ENCODE results near the gene SHH.

Gene SHH

DNA sequence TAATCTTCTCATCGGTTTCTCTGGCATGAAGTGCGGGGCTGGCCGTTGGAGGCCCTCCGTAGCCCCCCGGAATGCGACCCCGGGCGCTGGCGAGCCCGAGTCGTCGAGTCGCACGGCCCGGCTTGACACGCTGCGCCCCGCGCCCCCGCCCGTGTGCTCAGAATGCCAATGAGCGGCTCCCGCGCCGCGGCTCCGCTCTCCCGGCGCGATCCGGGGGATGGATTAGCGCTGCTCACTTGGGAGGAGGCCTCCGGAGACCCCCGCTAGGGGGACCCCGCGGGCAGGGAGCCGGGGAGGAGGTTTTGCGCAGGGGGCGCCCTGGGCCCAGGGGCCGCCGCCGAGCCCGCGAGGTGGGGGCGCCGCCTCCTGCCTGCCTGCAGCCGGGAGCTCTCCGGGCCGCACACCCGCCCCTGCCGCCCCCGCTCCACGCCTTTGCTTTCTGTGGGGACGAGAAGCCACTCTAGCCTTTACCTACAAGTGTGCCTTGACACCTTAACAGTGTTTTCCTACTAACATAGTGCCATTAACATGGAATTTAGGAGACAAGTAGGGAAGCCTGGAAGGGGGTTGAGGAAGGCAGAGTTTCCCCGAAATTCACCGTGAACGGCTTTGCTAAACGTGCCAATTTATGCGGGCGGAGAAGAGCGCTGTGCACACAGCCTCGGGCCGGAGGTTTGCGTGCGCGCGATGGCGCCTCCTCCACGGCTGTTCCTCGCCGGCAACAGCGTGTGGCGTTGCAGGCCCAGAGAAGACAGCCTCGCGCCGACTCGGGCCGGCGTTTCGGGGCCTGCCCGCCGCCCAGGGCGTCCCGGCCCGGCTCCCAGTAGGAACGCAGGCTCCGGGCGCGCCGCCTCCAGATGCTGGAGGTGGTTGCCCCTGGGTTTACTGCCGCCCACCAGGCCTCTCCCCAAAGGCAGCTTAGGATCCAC, 7.1 kb downstream of the SHH start (continued):
- TF ChIP-seq, protein P1, sequence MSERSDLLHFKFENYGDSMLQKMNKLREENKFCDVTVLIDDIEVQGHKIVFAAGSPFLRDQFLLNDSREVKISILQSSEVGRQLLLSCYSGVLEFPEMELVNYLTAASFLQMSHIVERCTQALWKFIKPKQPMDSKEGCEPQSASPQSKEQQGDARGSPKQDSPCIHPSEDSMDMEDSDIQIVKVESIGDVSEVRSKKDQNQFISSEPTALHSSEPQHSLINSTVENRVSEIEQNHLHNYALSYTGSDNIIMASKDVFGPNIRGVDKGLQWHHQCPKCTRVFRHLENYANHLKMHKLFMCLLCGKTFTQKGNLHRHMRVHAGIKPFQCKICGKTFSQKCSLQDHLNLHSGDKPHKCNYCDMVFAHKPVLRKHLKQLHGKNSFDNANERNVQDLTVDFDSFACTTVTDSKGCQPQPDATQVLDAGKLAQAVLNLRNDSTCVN (tag by site-specific recombination; optimal IDR thresholded peaks at IDR 0.05): peak; percentile 63
- TF ChIP-seq FEZF1 (tag by site-specific recombination; IDR thresholded peaks at IDR 0.05) (peak; percentile 48), ZBTB17 (tag by site-specific recombination; IDR thresholded peaks at IDR 0.05) (peak; percentile 48; the same call in 1 of the 2 replicates), ZNF600 (tag by site-specific recombination; IDR thresholded peaks at IDR 0.05) (no peak)

DNA sequence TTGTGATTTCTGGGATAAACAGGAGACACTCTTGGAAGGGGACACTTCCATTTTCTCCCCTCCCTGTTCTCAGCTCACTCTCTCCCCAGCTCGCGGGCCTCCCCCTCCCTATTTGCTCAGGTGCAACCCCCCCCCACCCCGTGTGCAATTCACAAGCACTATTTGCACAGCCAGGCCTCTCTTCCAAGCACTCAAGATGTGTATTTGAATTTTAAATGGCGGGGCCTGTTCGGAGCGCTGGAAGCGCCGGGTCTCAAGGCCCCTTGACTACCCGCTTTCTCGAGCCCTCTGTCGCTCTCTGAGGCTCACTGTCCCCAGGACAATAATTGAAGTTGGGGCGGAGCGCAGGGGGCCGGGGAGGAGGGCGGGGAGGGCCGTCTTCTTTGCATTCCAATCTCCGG, 7.8 kb downstream of the SHH start:
- TF ChIP-seq ZNF610 (tag by site-specific recombination; IDR thresholded peaks at IDR 0.05; ENCODE audit: borderline replicate concordance) (no peak), ZNF335 (tag by site-specific recombination; conservative IDR thresholded peaks at IDR 0.05) (peak; percentile 5; the same call in 1 of the 2 replicates)

DNA sequence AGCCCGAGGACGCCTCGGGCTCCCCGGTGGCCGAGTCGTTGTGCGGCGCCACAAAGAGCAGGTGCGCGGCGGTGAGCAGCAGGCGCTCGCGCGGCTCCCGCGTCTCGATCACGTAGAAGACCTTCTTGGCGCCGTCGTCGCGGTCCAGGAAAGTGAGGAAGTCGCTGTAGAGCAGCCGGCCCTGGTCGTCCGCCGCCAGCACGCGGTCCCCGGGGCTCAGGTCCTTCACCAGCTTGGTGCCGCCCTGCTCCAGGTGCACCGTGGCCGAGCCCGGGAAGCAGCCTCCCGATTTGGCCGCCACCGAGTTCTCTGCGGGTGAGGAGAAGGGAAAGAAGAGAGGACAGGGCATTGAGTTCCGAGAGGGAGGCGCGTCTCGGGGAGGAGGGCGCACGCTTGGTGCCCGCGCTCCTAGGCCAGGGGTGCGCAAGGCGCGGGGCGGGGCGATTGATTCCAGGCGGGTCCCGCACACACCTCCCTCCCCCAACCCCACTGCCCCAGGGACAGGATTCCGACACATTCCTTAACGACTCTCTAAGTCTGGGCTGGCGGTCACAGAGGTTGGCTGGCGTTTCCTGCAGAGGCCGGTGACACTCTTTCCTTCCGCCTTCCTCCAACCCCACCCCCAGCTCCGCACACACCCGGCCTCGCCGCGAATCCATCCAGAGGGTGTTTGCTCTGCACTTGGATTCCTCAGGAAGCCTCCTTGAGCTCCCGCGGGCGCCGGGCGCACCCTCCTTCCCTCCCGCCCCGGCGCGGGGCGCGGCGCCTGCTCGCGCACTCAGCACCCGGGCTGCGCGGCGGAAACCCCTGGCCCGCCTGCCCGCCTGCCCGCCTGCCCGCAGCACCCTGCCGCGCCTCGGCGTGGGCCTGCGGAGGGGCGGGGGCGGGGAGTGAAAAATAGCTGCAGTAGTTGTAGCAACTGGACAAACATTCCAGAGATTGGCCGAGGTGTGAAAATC, 8.6 kb downstream of the SHH start:
- H3K4me3 ChIP-seq (ENCODE audit: low read depth, low read length): peak overlapping the region; percentile 35
- no peaks in the 10 kb centered on the region for H3K36me3 ChIP-seq (ENCODE audit: control insufficient read depth in 2 of 2, insufficient read depth in 1 of 2, low read length in 2 of 2)
- ChIA-PET CTCF (interaction anchor here (0.6 to 0.8 kb wide), 2 partner anchors 348 to 945 kb away, joined by 3 read pairs; no protein-coding TSS in a partner anchor), POLR2A (no interaction called here)
- H3K9me3 ChIP-seq (ENCODE audit: control insufficient read depth, insufficient read depth, low read depth, low read length): no peaks in the 10 kb centered on the region
- H3K4me1 ChIP-seq (ENCODE audit: control insufficient read depth, insufficient read depth, low read length): peaks cover 3% of the 10 kb centered on the region; the same call in 1 of the 2 replicates
- peak overlapping the region; percentile 28; the same call in 1 of the 2 replicates for H3K27ac ChIP-seq (ENCODE audit: extremely low read depth, low read depth, low read length)
- TF ChIP-seq, protein P2, sequence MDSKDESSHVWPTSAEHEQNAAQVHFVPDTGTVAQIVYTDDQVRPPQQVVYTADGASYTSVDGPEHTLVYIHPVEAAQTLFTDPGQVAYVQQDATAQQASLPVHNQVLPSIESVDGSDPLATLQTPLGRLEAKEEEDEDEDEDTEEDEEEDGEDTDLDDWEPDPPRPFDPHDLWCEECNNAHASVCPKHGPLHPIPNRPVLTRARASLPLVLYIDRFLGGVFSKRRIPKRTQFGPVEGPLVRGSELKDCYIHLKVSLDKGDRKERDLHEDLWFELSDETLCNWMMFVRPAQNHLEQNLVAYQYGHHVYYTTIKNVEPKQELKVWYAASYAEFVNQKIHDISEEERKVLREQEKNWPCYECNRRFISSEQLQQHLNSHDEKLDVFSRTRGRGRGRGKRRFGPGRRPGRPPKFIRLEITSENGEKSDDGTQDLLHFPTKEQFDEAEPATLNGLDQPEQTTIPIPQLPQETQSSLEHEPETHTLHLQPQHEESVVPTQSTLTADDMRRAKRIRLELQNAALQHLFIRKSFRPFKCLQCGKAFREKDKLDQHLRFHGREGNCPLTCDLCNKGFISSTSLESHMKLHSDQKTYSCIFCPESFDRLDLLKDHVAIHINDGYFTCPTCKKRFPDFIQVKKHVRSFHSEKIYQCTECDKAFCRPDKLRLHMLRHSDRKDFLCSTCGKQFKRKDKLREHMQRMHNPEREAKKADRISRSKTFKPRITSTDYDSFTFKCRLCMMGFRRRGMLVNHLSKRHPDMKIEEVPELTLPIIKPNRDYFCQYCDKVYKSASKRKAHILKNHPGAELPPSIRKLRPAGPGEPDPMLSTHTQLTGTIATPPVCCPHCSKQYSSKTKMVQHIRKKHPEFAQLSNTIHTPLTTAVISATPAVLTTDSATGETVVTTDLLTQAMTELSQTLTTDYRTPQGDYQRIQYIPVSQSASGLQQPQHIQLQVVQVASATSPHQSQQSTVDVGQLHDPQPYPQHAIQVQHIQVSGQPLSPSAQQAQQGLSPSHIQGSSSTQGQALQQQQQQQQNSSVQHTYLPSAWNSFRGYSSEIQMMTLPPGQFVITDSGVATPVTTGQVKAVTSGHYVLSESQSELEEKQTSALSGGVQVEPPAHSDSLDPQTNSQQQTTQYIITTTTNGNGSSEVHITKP (tag by site-specific recombination; IDR thresholded peaks at IDR 0.05): 0 out of 2 replicates have a peak, but pooled peaks have one; percentile 11
- TF ChIP-seq KLF1 (tag by site-specific recombination; IDR thresholded peaks at IDR 0.05) (peak; percentile 50; the same call in 1 of the 2 replicates), ZNF324 (tag by site-specific recombination; IDR thresholded peaks at IDR 0.05) (no peak), GLIS1 (tag by site-specific recombination; IDR thresholded peaks at IDR 0.05) (peak; percentile 11; the same call in 1 of the 2 replicates), IKZF3 (tag by site-specific recombination; IDR thresholded peaks at IDR 0.05) (0 out of 2 replicates have a peak, but pooled peaks have one; percentile 7), TRIM28 (IDR thresholded peaks at IDR 0.05; ENCODE audit: borderline replicate concordance, low read length) (peak; percentile 22; the same call in 1 of the 2 replicates), ZNF629 (tag by site-specific recombination; IDR thresholded peaks at IDR 0.05) (no peak), ZNF660 (tag by site-specific recombination; IDR thresholded peaks at IDR 0.05) (no peak)
- TF ChIP-seq, protein P3, sequence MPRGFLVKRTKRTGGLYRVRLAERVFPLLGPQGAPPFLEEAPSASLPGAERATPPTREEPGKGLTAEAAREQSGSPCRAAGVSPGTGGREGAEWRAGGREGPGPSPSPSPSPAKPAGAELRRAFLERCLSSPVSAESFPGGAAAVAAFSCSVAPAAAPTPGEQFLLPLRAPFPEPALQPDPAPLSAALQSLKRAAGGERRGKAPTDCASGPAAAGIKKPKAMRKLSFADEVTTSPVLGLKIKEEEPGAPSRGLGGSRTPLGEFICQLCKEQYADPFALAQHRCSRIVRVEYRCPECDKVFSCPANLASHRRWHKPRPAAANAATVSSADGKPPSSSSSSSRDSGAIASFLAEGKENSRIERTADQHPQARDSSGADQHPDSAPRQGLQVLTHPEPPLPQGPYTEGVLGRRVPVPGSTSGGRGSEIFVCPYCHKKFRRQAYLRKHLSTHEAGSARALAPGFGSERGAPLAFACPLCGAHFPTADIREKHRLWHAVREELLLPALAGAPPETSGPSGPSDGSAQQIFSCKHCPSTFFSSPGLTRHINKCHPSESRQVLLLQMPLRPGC (tag by site-specific recombination; IDR thresholded peaks at IDR 0.05): no peak; the same call in 1 of the 2 replicates
- TF ChIP-seq, protein P4, sequence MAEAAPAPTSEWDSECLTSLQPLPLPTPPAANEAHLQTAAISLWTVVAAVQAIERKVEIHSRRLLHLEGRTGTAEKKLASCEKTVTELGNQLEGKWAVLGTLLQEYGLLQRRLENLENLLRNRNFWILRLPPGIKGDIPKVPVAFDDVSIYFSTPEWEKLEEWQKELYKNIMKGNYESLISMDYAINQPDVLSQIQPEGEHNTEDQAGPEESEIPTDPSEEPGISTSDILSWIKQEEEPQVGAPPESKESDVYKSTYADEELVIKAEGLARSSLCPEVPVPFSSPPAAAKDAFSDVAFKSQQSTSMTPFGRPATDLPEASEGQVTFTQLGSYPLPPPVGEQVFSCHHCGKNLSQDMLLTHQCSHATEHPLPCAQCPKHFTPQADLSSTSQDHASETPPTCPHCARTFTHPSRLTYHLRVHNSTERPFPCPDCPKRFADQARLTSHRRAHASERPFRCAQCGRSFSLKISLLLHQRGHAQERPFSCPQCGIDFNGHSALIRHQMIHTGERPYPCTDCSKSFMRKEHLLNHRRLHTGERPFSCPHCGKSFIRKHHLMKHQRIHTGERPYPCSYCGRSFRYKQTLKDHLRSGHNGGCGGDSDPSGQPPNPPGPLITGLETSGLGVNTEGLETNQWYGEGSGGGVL (tag by site-specific recombination; IDR thresholded peaks at IDR 0.05): no peak
- TF ChIP-seq, protein P5, sequence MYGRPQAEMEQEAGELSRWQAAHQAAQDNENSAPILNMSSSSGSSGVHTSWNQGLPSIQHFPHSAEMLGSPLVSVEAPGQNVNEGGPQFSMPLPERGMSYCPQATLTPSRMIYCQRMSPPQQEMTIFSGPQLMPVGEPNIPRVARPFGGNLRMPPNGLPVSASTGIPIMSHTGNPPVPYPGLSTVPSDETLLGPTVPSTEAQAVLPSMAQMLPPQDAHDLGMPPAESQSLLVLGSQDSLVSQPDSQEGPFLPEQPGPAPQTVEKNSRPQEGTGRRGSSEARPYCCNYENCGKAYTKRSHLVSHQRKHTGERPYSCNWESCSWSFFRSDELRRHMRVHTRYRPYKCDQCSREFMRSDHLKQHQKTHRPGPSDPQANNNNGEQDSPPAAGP (tag by site-specific recombination; IDR thresholded peaks at IDR 0.05): peak; percentile 63; the same call in 1 of the 2 replicates
- TF ChIP-seq, protein P1 (tag by site-specific recombination; optimal IDR thresholded peaks at IDR 0.05): peak; percentile 50

More for the DNA sequence above, 7.8 kb downstream of the SHH start:
- no peak overlapping the region for H3K4me3 ChIP-seq (ENCODE audit: low read depth, low read length)
- no peak overlapping the region for H3K27ac ChIP-seq (ENCODE audit: extremely low read depth, low read depth, low read length)
- no peaks in the 10 kb centered on the region for H3K9me3 ChIP-seq (ENCODE audit: control insufficient read depth, insufficient read depth, low read depth, low read length)
- peaks cover 3% of the 10 kb centered on the region; the same call in 1 of the 2 replicates for H3K4me1 ChIP-seq (ENCODE audit: control insufficient read depth, insufficient read depth, low read length)
- CTCF ChIA-PET: interaction anchor here (0.6 kb wide), 1 partner anchor 945 kb away, joined by 3 read pairs; no protein-coding TSS in a partner anchor
- POLR2A ChIA-PET: interaction anchor here (0.5 kb wide), 1 partner anchor 352 kb away, joined by 3 read pairs; no protein-coding TSS in a partner anchor
- H3K36me3 ChIP-seq (ENCODE audit: control insufficient read depth in 2 of 2, insufficient read depth in 1 of 2, low read length in 2 of 2): no peaks in the 10 kb centered on the region
